GM21737 (cell line): ENCODE data around the gene IPO11.
A peak's percentile ranks its signal among the peaks of the same experiment; 100 is the strongest.

Experiments
- ATAC-seq: cut with Tn5 transposase; IDR thresholded peaks from one replicate; pipeline ENCODE4 v1.9.1; 2021; ENCODE audit warnings: mild to moderate bottlenecking, moderate library complexity; ENCODE audit not compliant: unreplicated experiment

The IPO11 gene

GRCh38 chr5:62568143-62568542 lies 155.6 kb downstream of the IPO11 start:
- ATAC-seq, result no peak

- ATAC-seq, result no peak
Observed at GRCh38 chr5:62568800-62569432, 156.4 kb downstream of the IPO11 start.

GRCh38 chr5:62569470-62569869 lies 156.9 kb downstream of the IPO11 start:
- ATAC-seq, result no peak

- ATAC-seq, result no peak
Observed at GRCh38 chr5:62572918-62573514, 160.5 kb downstream of the IPO11 start.

- no peak for ATAC-seq
Observed at GRCh38 chr5:62574599-62574998, 162.0 kb downstream of the IPO11 start.

- no peak for ATAC-seq
Observed at GRCh38 chr5:62575066-62575465, 162.5 kb downstream of the IPO11 start.

GRCh38 chr5:62575489-62575888 lies 162.9 kb downstream of the IPO11 start:
- ATAC-seq, result no peak

- no peak for ATAC-seq
Observed at GRCh38 chr5:62576570-62577170, 164.1 kb downstream of the IPO11 start.

- no peak for ATAC-seq
Observed at GRCh38 chr5:62577488-62577887, 164.9 kb downstream of the IPO11 start.

- peak; percentile 84 for ATAC-seq
Observed at GRCh38 chr5:62578540-62578939, 166.0 kb downstream of the IPO11 start, which contains the start of gene LRRC70. Gene LRRC70, plus strand, starts transcription at chr5:62578819. Its CDS starts 620 bp downstream, at chr5:62579439.

GRCh38 chr5:62579761-62580160 lies 167.2 kb downstream of the IPO11 start:
- ATAC-seq, result no peak

- no peak for ATAC-seq
Observed at GRCh38 chr5:62581836-62582597, 169.5 kb downstream of the IPO11 start.

- ATAC-seq, result no peak
Observed at GRCh38 chr5:62584391-62584790, 171.8 kb downstream of the IPO11 start.

- no peak for ATAC-seq
Observed at GRCh38 chr5:62585306-62585705, 172.7 kb downstream of the IPO11 start.

- ATAC-seq, result no peak
Observed at GRCh38 chr5:62585751-62586150, 173.2 kb downstream of the IPO11 start.

- ATAC-seq, result no peak
Observed at GRCh38 chr5:62587737-62588136, 175.2 kb downstream of the IPO11 start.

GRCh38 chr5:62588668-62589067 lies 176.1 kb downstream of the IPO11 start:
- ATAC-seq, result no peak

- ATAC-seq, result no peak
Observed at GRCh38 chr5:62589504-62589903, 176.9 kb downstream of the IPO11 start.

GRCh38 chr5:62590387-62590786 lies 177.8 kb downstream of the IPO11 start:
- ATAC-seq, result no peak

GRCh38 chr5:62592558-62592957 lies 180.0 kb downstream of the IPO11 start:
- ATAC-seq, result no peak

- no peak for ATAC-seq
Observed at GRCh38 chr5:62593331-62593730, 180.8 kb downstream of the IPO11 start.
